ENCODE results near the gene CARS1.
A peak's percentile ranks its signal among the peaks of the same experiment; 100 is the strongest.

CARS1 gene

GRCh38 chr11:3058753-3059664 lies 1.8 kb upstream of the CARS1 start:
- DNase-seq = no peak

GRCh38 chr11:3056296-3057068 lies 741 bp downstream of the CARS1 start:
- peak; percentile 76 for DNase-seq

GRCh38 chr11:3055891-3056290 lies 1.3 kb downstream of the CARS1 start:
- DNase-seq = peak; percentile 47

GRCh38 chr11:3052567-3052966 lies 4.7 kb downstream of the CARS1 start:
- DNase-seq = no peak

GRCh38 chr11:3052109-3052479 lies 5.1 kb downstream of the CARS1 start:
- no peak for DNase-seq

- no peak for DNase-seq
These were observed 5.8 kb downstream of the CARS1 start for GRCh38 chr11:3051196-3052108.

GRCh38 chr11:3050386-3051195 lies 6.6 kb downstream of the CARS1 start:
- DNase-seq = no peak

- peak; percentile 92 for DNase-seq
These were observed 7.6 kb downstream of the CARS1 start for GRCh38 chr11:3049430-3050243.

- no peak for DNase-seq
These were observed 9.6 kb downstream of the CARS1 start for GRCh38 chr11:3047637-3048036.

GRCh38 chr11:3046641-3047040 lies 10.6 kb downstream of the CARS1 start:
- no peak for DNase-seq

GRCh38 chr11:3046190-3046589 lies 11.0 kb downstream of the CARS1 start:
- DNase-seq = no peak

GRCh38 chr11:3044915-3045314 lies 12.3 kb downstream of the CARS1 start:
- DNase-seq = no peak

GRCh38 chr11:3044004-3044403 lies 13.2 kb downstream of the CARS1 start:
- no peak for DNase-seq

GRCh38 chr11:3043315-3043871 lies 13.8 kb downstream of the CARS1 start:
- peak; percentile 47 for DNase-seq

GRCh38 chr11:3042496-3043314 lies 14.5 kb downstream of the CARS1 start:
- DNase-seq = no peak

- DNase-seq = no peak
These were observed 15.4 kb downstream of the CARS1 start for GRCh38 chr11:3041699-3042441.

- DNase-seq = no peak
These were observed 16.3 kb downstream of the CARS1 start for GRCh38 chr11:3040881-3041280.

GRCh38 chr11:3037945-3038271 lies 19.3 kb downstream of the CARS1 start:
- DNase-seq = no peak

All from activated effector memory CD4-positive, alpha-beta T cell treated with anti-CD3 and anti-CD28 coated beads, Interleukin-2, amount 50 U/mL, for 16 hours (primary cell).